Measurements from ENCODE around the gene EIF1. TPM values are rescaled to one million over a fixed set of nuclear protein-coding genes. Genes with fewer than 3 reads are reported as not detected.

The EIF1 gene
- total and polyA plus RNA-seq, 2 of the 8 experiments (the other 6 are each of a cell fraction or from before 2014, with no cell fraction given): 175 to 539 TPM

DNA sequence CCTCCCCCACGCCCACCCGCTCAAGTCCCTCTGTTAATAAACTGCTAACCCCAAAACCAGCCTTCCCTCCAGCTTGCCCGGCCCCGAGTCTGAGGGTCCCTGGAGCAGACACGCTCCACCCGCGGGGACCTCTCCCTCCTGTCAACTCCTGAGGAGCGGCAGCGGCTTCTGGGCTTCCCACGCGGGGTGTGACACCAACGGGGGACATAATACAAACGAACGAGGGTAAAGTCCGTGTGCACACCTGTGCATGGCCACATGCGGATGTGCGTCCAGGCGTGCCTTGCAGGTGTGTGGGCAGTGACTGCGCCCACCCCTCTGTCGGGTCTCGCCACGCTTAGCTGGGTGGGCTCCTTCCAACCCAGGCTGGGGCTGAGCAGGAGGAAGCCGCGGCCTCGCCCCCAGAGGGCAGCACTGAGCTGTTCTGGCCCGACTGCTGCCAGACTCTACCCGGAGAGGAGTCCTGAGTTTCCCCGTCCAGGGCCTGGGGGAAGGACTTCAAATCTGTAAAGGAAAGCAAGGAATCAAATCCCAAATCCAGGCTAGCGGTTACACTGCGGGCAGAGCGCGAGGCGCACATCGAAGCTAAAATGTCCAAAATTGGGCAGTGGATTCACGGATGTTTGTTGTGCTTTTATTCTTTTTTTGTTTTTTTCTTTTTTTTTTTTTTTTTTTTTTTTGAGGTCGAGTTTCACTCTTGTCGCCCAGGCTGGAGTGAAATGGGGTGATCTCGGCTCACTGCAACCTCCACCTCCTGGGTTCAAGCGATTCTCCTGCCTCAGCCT lies 40.1 kb upstream of the EIF1 start:
- Histone ChIP-seq H2AK5ac (ENCODE audit: low read depth, low read length) (no peak overlapping the region), H4K91ac (replicated peaks; ENCODE audit: insufficient read length, low read length) (peak overlapping the region; percentile 71), H3K56ac (replicated peaks; ENCODE audit: insufficient read length, low read depth, low read length) (no peak overlapping the region), H3K9ac (replicated peaks in 1 of 4; ENCODE audit: extremely low read depth in 1 of 4, low read depth in 3 of 4, low read length in 3 of 4) (no peak overlapping the region), H3K9me3 (ENCODE audit: insufficient read depth in 2 of 2, low read depth in 1 of 2, low read length in 1 of 2) (no peaks in the 10 kb centered on the region), H2BK15ac (ENCODE audit: low read length) (peak overlapping the region; percentile 99; the same call in 1 of the 2 replicates), H2BK120ac (replicated peaks; ENCODE audit: low read depth, low read length) (no peak overlapping the region), H2BK20ac (ENCODE audit: low read length) (no peak overlapping the region), H3K4me1 (replicated peaks in 1 of 4; ENCODE audit: control insufficient read depth in 3 of 4, insufficient read depth in 4 of 4, low read length in 3 of 4) (peaks cover 0 to 6% (median 2%) of the 10 kb centered on the region in 4 experiments; a peak in 4 of 7 replicates), H4K8ac (ENCODE audit: extremely low read depth, insufficient read depth, low read length) (peak overlapping the region; percentile 58; the same call in 1 of the 2 replicates), H3K27ac (ENCODE audit: low read depth, low read length) (no peak overlapping the region), H3K36me3 (ENCODE audit: control insufficient read depth in 2 of 4, insufficient read depth in 4 of 4, low read length in 3 of 4) (no peaks in the 10 kb centered on the region), H3K23me2 (ENCODE audit: low read depth, low read length) (peaks cover 17% of the 10 kb centered on the region; the same call in 1 of the 2 replicates), H3K4me3 (ENCODE audit: extremely low read depth in 1 of 4, insufficient read depth in 2 of 4, low read depth in 3 of 4, low read length in 4 of 4) (peak overlapping the region; percentile 26 to 61 (median 44); a peak in 7 of 8 replicates), H3K4ac (replicated peaks; ENCODE audit: insufficient read length, low read depth, low read length) (no peak overlapping the region), H3K79me2 (ENCODE audit: control insufficient read depth in 1 of 2, insufficient read depth in 2 of 2, low read length in 2 of 2) (no peaks in the 10 kb centered on the region), H3K79me1 (ENCODE audit: low read depth, low read length) (no peaks in the 10 kb centered on the region), H3K23ac (ENCODE audit: insufficient read length) (no peak overlapping the region), H4K5ac (ENCODE audit: insufficient read length, low read depth, low read length) (peak overlapping the region; percentile 18), H2BK5ac (ENCODE audit: low read depth, low read length) (no peak overlapping the region), H2AFZ (ENCODE audit: low read length) (peak overlapping the region; percentile 52; the same call in 1 of the 2 replicates), H3K27me3 (replicated peaks in 1 of 4; ENCODE audit: control insufficient read depth in 3 of 4, extremely low read depth in 1 of 4, insufficient read depth in 3 of 4, low read length in 3 of 4) (no peaks in the 10 kb centered on the region; a peak in 2 of 7 replicates), H4K20me1 (replicated peaks in 1 of 2; ENCODE audit: control insufficient read depth in 1 of 2, insufficient read depth in 2 of 2, low read length in 2 of 2) (peaks cover 0 to 8% of the 10 kb centered on the region in 2 experiments), H3K4me2 (ENCODE audit: insufficient read depth in 1 of 2, low read depth in 2 of 2, low read length in 2 of 2) (peak overlapping the region; percentile 54 to 83), H3K18ac (ENCODE audit: extremely low read depth, low read length) (0 out of 2 replicates have a peak overlapping the region, but pooled peaks have one; percentile 82), H2BK12ac (ENCODE audit: low read depth, low read length) (0 out of 2 replicates have a peak overlapping the region, but pooled peaks have one; percentile 2), H3K14ac (ENCODE audit: insufficient read length) (no peak overlapping the region)
- 11% methylated on average over 36 of the region's 39 CpGs; no CpG with 5 or more reads in 1 of the 2 experiments for WGBS, 2 experiments (ENCODE audit: extremely low coverage in 1 of 2, insufficient coverage in 1 of 2, insufficient read length in 1 of 2, insufficient replicate concordance in 2 of 2, low coverage in 1 of 2, low lambda C conversion rate in 2 of 2, missing lambda C conversion rate in 1 of 2)
- CTCF ChIA-PET (ENCODE audit: partially characterized antibody): interaction anchor here (0.6 to 20.4 kb wide), 74 partner anchors 9 to 1225 kb away, joined by 3 to 492 read pairs (median 5); partner anchors contain the start of genes KRT14, KRT15, KRT17 and KRT33A
- POLR2A ChIA-PET (ENCODE audit: partially characterized antibody): interaction anchor here (0.8 to 4.1 kb wide), 9 partner anchors 13 to 120 kb away, joined by 3 to 23 read pairs (median 4); partner anchors contain the start of genes EIF1 and KRT19
- peak; percentile 60 for FAIRE-seq
- DNase-seq (ENCODE audit: low read depth in 1 of 2, low spot score in 2 of 2): peak; percentile 74 to 96
- TF ChIP-seq POU5F1 (IDR thresholded peaks at IDR 0.05; ENCODE audit: low read depth, low read length) (no peak), KDM4A (IDR thresholded peaks at IDR 0.05; ENCODE audit: low read depth, low read length, severe bottlenecking) (peak; percentile 51), BACH1 (IDR thresholded peaks at IDR 0.05; ENCODE audit: low read length) (peak; percentile 88), CHD1 (IDR thresholded peaks at IDR 0.05; ENCODE audit: low read depth, low read length) (no peak), RAD21 (IDR thresholded peaks at IDR 0.05 in 1 of 2, conservative IDR thresholded peaks at IDR 0.05 in 1 of 2; ENCODE audit: low read depth in 2 of 2, low read length in 2 of 2) (peak; percentile 64 to 74), YY1 (IDR thresholded peaks at IDR 0.05; ENCODE audit: low read depth, low read length) (0 out of 2 replicates have a peak, but pooled peaks have one; percentile 20), TBP (IDR thresholded peaks at IDR 0.05; ENCODE audit: low read depth, low read length) (peak; percentile 24; the same call in 1 of the 2 replicates)
- TF ChIP-seq, protein P1, sequence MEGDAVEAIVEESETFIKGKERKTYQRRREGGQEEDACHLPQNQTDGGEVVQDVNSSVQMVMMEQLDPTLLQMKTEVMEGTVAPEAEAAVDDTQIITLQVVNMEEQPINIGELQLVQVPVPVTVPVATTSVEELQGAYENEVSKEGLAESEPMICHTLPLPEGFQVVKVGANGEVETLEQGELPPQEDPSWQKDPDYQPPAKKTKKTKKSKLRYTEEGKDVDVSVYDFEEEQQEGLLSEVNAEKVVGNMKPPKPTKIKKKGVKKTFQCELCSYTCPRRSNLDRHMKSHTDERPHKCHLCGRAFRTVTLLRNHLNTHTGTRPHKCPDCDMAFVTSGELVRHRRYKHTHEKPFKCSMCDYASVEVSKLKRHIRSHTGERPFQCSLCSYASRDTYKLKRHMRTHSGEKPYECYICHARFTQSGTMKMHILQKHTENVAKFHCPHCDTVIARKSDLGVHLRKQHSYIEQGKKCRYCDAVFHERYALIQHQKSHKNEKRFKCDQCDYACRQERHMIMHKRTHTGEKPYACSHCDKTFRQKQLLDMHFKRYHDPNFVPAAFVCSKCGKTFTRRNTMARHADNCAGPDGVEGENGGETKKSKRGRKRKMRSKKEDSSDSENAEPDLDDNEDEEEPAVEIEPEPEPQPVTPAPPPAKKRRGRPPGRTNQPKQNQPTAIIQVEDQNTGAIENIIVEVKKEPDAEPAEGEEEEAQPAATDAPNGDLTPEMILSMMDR (IDR thresholded peaks at IDR 0.05; ENCODE audit: control extremely low read depth in 1 of 3, insufficient read depth in 1 of 3, low read depth in 1 of 3, low read length in 3 of 3): peak; percentile 91 to 97 (median 96)
